Upper lobe of right lung (tissue), 1 donor: ENCODE data around the gene SLC49A4. TPM values are rescaled to one million over a fixed set of nuclear protein-coding genes. Genes with fewer than 3 reads are reported as not detected.

Source experiments
- ATAC-seq: fragments of 200-7000 bp; cut with Tn5 transposase; one replicate; pipeline ENCODE4 v1.9.1; 2020; ENCODE audit warnings: mild to moderate bottlenecking, moderate library complexity
- DNase-seq: peaks from one replicate; pipeline ENCODE4 v3.0.0-alpha.2; 2020
- H3K27ac ChIP-seq: fragments of 200-600 bp; one replicate; pipeline ENCODE4 v1.8.0; 2022
- H3K27me3 ChIP-seq: fragments of 200-600 bp; one replicate; pipeline ENCODE4 v1.8.0; 2022; ENCODE audit warnings: mild to moderate bottlenecking
- H3K36me3 ChIP-seq: fragments of 200-600 bp; one replicate; pipeline ENCODE4 v1.8.0; 2022
- H3K4me1 ChIP-seq: fragments of 200-600 bp; one replicate; pipeline ENCODE4 v1.8.0; 2022
- H3K4me3 ChIP-seq: fragments of 200-600 bp; one replicate; pipeline ENCODE4 v1.8.0; 2022; ENCODE audit warnings: mild to moderate bottlenecking
- H3K9me3 ChIP-seq: fragments of 200-600 bp; one replicate; pipeline ENCODE4 v1.8.0; 2022
- CTCF ChIP-seq: fragments of 200-600 bp; IDR thresholded peaks from one replicate; pipeline ENCODE4 v1.8.0; 2022; ENCODE audit warnings: antibody characterized with exemption
- intact Hi-C: fragments of 100-400 bp; cut with DNase I; formaldehyde crosslinking; loops from one replicate; pipeline ENCODE4 v1.11.0; 2022
- total RNA-seq: library from RNA; stranded (reverse); fragmentation: NEBNext Ultra II Directional; extraction: Animal tissue kit (Norgen Biotek cat#: 25700); gene quantifications from one replicate; pipeline ENCODE4 v1.2.1, GENCODE V29; 2021
- donor health status: DM: no; HTN: yes; CAD: no; lungs with severe emphysema.

SLC49A4 gene
- total RNA-seq, 1 donor from 2014 or later = 14.2 TPM

- Histone ChIP-seq H3K9me3 (no peaks in the 10 kb centered on the region), H3K36me3 (no peaks in the 10 kb centered on the region), H3K27me3 (no peaks in the 10 kb centered on the region), H3K4me3 (no peak overlapping the region), H3K27ac (no peak overlapping the region), H3K4me1 (no peaks in the 10 kb centered on the region)
- no peak for DNase-seq
- TF ChIP-seq CTCF = no peak
- ATAC-seq = no peak
- intact Hi-C loops = no loop called here
Measured at GRCh38 chr3:122777563-122777962, 17.3 kb upstream of the SLC49A4 start.

GRCh38 chr3:122782804-122783203 lies 12.1 kb upstream of the SLC49A4 start:
- Histone ChIP-seq H3K9me3 (no peaks in the 10 kb centered on the region), H3K27ac (no peak overlapping the region), H3K27me3 (no peaks in the 10 kb centered on the region), H3K4me3 (no peak overlapping the region), H3K36me3 (peaks cover 6% of the 10 kb centered on the region), H3K4me1 (no peaks in the 10 kb centered on the region)
- intact Hi-C loops = no loop called here
- DNase-seq = no peak
- no peak for TF ChIP-seq CTCF
- ATAC-seq = no peak

GRCh38 chr3:122784436-122784835 lies 10.4 kb upstream of the SLC49A4 start:
- no peak overlapping the region for H3K4me3 ChIP-seq
- H3K27ac ChIP-seq = no peak overlapping the region
- ATAC-seq = no peak
- H3K27me3 ChIP-seq = no peaks in the 10 kb centered on the region
- intact Hi-C loops = no loop called here
- no peak for DNase-seq
- no peaks in the 10 kb centered on the region for H3K9me3 ChIP-seq
- no peaks in the 10 kb centered on the region for H3K4me1 ChIP-seq
- TF ChIP-seq CTCF = no peak
- H3K36me3 ChIP-seq = peaks cover 6% of the 10 kb centered on the region

- no peaks in the 10 kb centered on the region for H3K27me3 ChIP-seq
- H3K4me1 ChIP-seq = no peaks in the 10 kb centered on the region
- ATAC-seq = no peak
- H3K4me3 ChIP-seq = no peak overlapping the region
- TF ChIP-seq CTCF = no peak
- DNase-seq = no peak
- intact Hi-C loops = no loop called here
- H3K27ac ChIP-seq = no peak overlapping the region
- H3K9me3 ChIP-seq = no peaks in the 10 kb centered on the region
- peaks cover 6% of the 10 kb centered on the region for H3K36me3 ChIP-seq
Measured at GRCh38 chr3:122785231-122785630, 9.6 kb upstream of the SLC49A4 start.

- ATAC-seq (no peak), DNase-seq (no peak)
- H3K36me3 ChIP-seq = peaks cover 6% of the 10 kb centered on the region
- no peak overlapping the region for H3K4me3 ChIP-seq
- H3K9me3 ChIP-seq = no peaks in the 10 kb centered on the region
- TF ChIP-seq CTCF = no peak
- no peak overlapping the region for H3K27ac ChIP-seq
- intact Hi-C loops = no loop called here
- no peaks in the 10 kb centered on the region for H3K4me1 ChIP-seq
- no peaks in the 10 kb centered on the region for H3K27me3 ChIP-seq
Measured at GRCh38 chr3:122786066-122786465, 8.8 kb upstream of the SLC49A4 start.

GRCh38 chr3:122787872-122788271 lies 7.0 kb upstream of the SLC49A4 start:
- Histone ChIP-seq H3K4me3 (no peak overlapping the region), H3K9me3 (no peaks in the 10 kb centered on the region), H3K27me3 (no peaks in the 10 kb centered on the region), H3K27ac (no peak overlapping the region), H3K36me3 (peaks cover 4% of the 10 kb centered on the region), H3K4me1 (peaks cover 2% of the 10 kb centered on the region)
- ATAC-seq (no peak), DNase-seq (no peak)
- intact Hi-C loops = no loop called here
- no peak for TF ChIP-seq CTCF
